Measurements from ENCODE around the gene PUSL1. TPM values are rescaled to one million over a fixed set of nuclear protein-coding genes. Genes with fewer than 3 reads are reported as not detected.
A peak's percentile ranks its signal among the peaks of the same experiment; 100 is the strongest.

PUSL1 gene
- total RNA-seq, 1 donor from 2014 or later: 21.5 TPM

DNA sequence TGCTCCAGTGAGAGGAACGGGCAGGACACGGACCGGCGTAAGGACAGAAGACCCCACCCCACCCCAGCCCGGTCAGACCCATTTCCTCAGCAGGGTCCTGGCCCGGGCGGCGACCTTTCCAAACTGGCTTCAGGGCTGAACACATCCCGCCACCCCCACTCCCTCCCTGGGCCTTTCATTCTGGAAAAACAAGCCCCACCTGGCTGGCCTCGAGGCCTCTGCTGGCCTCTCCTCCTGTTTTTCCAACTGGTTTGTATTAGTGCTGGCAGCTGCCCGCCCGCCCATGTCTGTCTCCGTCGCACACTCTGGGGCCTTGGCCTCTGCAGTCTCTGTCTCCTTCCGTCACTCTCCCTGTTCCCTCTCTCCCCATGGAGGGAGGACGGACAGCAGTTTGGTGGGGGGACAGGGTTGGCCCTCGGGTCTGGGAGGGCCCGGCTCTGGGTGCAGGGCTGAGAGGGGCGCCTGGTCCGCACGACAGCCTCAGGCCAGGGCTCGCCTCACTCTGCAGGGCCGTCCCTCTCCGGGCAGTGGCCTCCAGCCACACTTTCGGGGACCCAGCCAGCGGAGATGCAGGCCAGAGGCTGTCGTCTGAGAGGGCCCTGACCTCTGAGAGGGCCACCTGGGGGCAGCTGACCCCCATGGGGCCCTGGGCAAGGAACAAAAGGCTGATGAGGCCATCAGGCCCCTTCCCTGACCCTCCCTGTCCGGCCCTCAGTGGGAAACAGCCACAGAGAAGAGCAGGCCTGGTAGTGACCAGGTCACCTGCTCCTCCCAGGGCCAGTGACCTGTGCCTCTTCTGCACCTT lies 51.5 kb downstream of the PUSL1 start:
- H3K9me3 Mint-ChIP-seq (ENCODE audit: unreplicated experiment): no peaks in the 10 kb centered on the region
- peaks cover 56% of the 10 kb centered on the region for H3K4me1 Mint-ChIP-seq (ENCODE audit: unreplicated experiment)
- peak overlapping the region; percentile 90 for H3K27ac Mint-ChIP-seq (ENCODE audit: unreplicated experiment)
- TF ChIP-seq, protein P1, sequence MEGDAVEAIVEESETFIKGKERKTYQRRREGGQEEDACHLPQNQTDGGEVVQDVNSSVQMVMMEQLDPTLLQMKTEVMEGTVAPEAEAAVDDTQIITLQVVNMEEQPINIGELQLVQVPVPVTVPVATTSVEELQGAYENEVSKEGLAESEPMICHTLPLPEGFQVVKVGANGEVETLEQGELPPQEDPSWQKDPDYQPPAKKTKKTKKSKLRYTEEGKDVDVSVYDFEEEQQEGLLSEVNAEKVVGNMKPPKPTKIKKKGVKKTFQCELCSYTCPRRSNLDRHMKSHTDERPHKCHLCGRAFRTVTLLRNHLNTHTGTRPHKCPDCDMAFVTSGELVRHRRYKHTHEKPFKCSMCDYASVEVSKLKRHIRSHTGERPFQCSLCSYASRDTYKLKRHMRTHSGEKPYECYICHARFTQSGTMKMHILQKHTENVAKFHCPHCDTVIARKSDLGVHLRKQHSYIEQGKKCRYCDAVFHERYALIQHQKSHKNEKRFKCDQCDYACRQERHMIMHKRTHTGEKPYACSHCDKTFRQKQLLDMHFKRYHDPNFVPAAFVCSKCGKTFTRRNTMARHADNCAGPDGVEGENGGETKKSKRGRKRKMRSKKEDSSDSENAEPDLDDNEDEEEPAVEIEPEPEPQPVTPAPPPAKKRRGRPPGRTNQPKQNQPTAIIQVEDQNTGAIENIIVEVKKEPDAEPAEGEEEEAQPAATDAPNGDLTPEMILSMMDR (IDR thresholded peaks at IDR 0.05): no peak
- H3K36me3 Mint-ChIP-seq (ENCODE audit: unreplicated experiment): no peaks in the 10 kb centered on the region
- H3K4me3 Mint-ChIP-seq (ENCODE audit: unreplicated experiment): peak overlapping the region; percentile 90
- peak; percentile 95 for DNase-seq (ENCODE audit: extremely low spot score, unreplicated experiment)
- H3K27me3 Mint-ChIP-seq (ENCODE audit: unreplicated experiment): no peaks in the 10 kb centered on the region

DNA sequence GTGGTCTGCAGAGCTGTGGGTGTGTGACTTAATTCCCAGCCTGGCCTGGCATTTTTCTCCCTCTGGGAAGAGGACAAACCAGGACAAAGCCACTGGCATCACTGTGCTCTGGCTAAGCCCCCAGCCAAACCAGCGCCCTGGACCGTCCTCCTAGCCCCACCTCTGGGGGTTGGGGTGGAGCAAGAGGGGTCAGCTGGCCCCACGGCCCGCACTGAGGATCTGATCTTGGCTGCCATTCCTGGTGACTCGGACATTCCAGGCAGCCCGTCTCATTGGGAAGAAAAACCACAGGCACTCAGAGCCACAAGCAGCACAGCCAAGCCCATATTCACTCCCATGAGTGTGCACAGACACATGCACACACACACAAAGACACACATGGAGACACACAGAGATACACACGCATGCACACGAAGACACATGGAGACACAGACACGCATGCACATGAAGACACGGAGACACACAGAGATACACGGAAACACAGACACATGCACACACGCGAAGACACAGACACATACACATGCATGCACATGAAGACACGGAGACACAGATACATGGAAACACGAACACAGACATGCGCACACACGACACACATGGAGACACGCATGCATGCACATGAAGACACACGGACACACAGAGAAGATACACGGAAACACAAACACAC lies 52.2 kb downstream of the PUSL1 start:
- no peaks in the 10 kb centered on the region for H3K27me3 Mint-ChIP-seq (ENCODE audit: unreplicated experiment)
- TF ChIP-seq, protein P1 (IDR thresholded peaks at IDR 0.05): no peak
- DNase-seq (ENCODE audit: extremely low spot score, unreplicated experiment): no peak
- H3K4me3 Mint-ChIP-seq (ENCODE audit: unreplicated experiment): peak overlapping the region; percentile 29
- H3K9me3 Mint-ChIP-seq (ENCODE audit: unreplicated experiment): no peaks in the 10 kb centered on the region
- no peaks in the 10 kb centered on the region for H3K36me3 Mint-ChIP-seq (ENCODE audit: unreplicated experiment)
- peak overlapping the region; percentile 90 for H3K27ac Mint-ChIP-seq (ENCODE audit: unreplicated experiment)
- H3K4me1 Mint-ChIP-seq (ENCODE audit: unreplicated experiment): peaks cover 56% of the 10 kb centered on the region

Small RNA genes within 50 kb of the gene (microRNA-seq; reads per million reads assigned to microRNA genes)
- gene MIR6726 (ENCODE audit: unreplicated experiment): 7.7 reads per million, percentile 8 among the genes with 10 or more reads in this experiment
- gene MIR6727 (ENCODE audit: unreplicated experiment): not detected
- gene MIR6808 (ENCODE audit: unreplicated experiment): not detected

Other genes starting within 250 kb of the PUSL1 start
- not detected in 2 replicates for gene RNF223, start 234.3 kb upstream of the PUSL1 start, total RNA-seq
- gene C1orf159, start 192.5 kb upstream of the PUSL1 start, total RNA-seq: 16.9 and 17.9 TPM in 2 replicates
- gene TTLL10, start 134.7 kb upstream of the PUSL1 start, total RNA-seq: not detected in 2 replicates
- gene TNFRSF18, start 102.0 kb upstream of the PUSL1 start, total RNA-seq: not detected in 2 replicates
- 0.19 TPM in 1 of 2 replicates, not detected in the other for gene TNFRSF4, start 94.4 kb upstream of the PUSL1 start, total RNA-seq
- gene SDF4, start 76.6 kb upstream of the PUSL1 start, total RNA-seq: 196 and 200 TPM in 2 replicates
- 38.6 and 39.8 TPM in 2 replicates for gene B3GALT6, start 76.4 kb upstream of the PUSL1 start, total RNA-seq
- 3.6 and 3.8 TPM in 2 replicates for gene C1QTNF12, start 61.9 kb upstream of the PUSL1 start, total RNA-seq
- 58.2 and 65.1 TPM in 2 replicates for gene UBE2J2, start 34.7 kb upstream of the PUSL1 start, total RNA-seq
- 6.2 and 11.0 TPM in 2 replicates for gene SCNN1D, start 28.2 kb upstream of the PUSL1 start, total RNA-seq
- 62.7 and 73.8 TPM in 2 replicates for gene ACAP3, start 667 bp upstream of the PUSL1 start, total RNA-seq
- gene INTS11, start 16.1 kb downstream of the PUSL1 start, total RNA-seq: 101 and 106 TPM in 2 replicates
- gene CPTP, start 16.2 kb downstream of the PUSL1 start, total RNA-seq: 23.5 and 24.7 TPM in 2 replicates
- 0.57 and 0.97 TPM in 2 replicates for gene TAS1R3, start 22.7 kb downstream of the PUSL1 start, total RNA-seq
- gene DVL1, start 40.8 kb downstream of the PUSL1 start, total RNA-seq: 92.9 and 95.7 TPM in 2 replicates
- 440 and 449 TPM in 2 replicates for gene MXRA8, start 50.0 kb downstream of the PUSL1 start, total RNA-seq
- 116 and 120 TPM in 2 replicates for gene AURKAIP1, start 66.6 kb downstream of the PUSL1 start, total RNA-seq
- 262 and 272 TPM in 2 replicates for gene CCNL2, start 90.7 kb downstream of the PUSL1 start, total RNA-seq
- 82.1 and 86.9 TPM in 2 replicates for gene MRPL20, start 98.7 kb downstream of the PUSL1 start, total RNA-seq
- 0.21 and 0.24 TPM in 2 replicates for gene ANKRD65, start 112.7 kb downstream of the PUSL1 start, total RNA-seq
- 15.6 and 17.5 TPM in 2 replicates for gene VWA1, start 127.1 kb downstream of the PUSL1 start, total RNA-seq
- 0.27 and 0.44 TPM in 2 replicates for gene ATAD3C, start 141.1 kb downstream of the PUSL1 start, total RNA-seq
- gene ATAD3B, start 163.2 kb downstream of the PUSL1 start, total RNA-seq: 26.9 and 28.6 TPM in 2 replicates
- 30.0 and 31.7 TPM in 2 replicates for gene ATAD3A, start 203.6 kb downstream of the PUSL1 start, total RNA-seq
- 12.4 and 16.6 TPM in 2 replicates for gene TMEM240, start 232.0 kb downstream of the PUSL1 start, total RNA-seq